Suprapubic skin (tissue), 4 donors: Measurements from ENCODE around the gene YWHAB. TPM values are rescaled to one million over a fixed set of nuclear protein-coding genes. Genes with fewer than 3 reads are reported as not detected.

Source experiments
- DNase-seq, 2 donors: peaks; one replicate each; pipeline ENCODE4 v3.0.0-alpha.2; 2019; ENCODE audit warnings: low spot score in 2 of 2
- H3K27ac ChIP-seq: fragments of 200-600 bp; sonication (generic); one replicate; pipeline ENCODE4 v1.5.1; 2019
- H3K27me3 ChIP-seq: fragments of 200-600 bp; sonication (generic); one replicate; pipeline ENCODE4 v1.5.1; 2019
- H3K36me3 ChIP-seq: fragments of 200-600 bp; sonication (generic); one replicate; pipeline ENCODE4 v1.5.1; 2019
- H3K4me1 ChIP-seq: fragments of 200-600 bp; sonication (generic); one replicate; pipeline ENCODE4 v1.5.1; 2019
- H3K4me3 ChIP-seq: fragments of 200-600 bp; sonication (generic); one replicate; pipeline ENCODE4 v1.5.1; 2019; ENCODE audit warnings: mild to moderate bottlenecking
- H3K9me3 ChIP-seq: fragments of 200-600 bp; sonication (generic); one replicate; pipeline ENCODE4 v1.5.1; 2019
- CTCF ChIP-seq, 2 donors: fragments of 200-600 bp in 1 of 2; fragments of 450-650 bp in 1 of 2; sonication (generic) in 1 of 2; IDR thresholded peaks; one replicate each; pipeline ENCODE4 v1.5.1; 2016 to 2019; ENCODE audit warnings: antibody characterized with exemption in 2 of 2, mild to moderate bottlenecking in 1 of 2, moderate library complexity in 1 of 2
- EP300 ChIP-seq: sonication (generic); formaldehyde crosslinking; IDR thresholded peaks from one replicate; pipeline ENCODE4 v1.6.1; 2017; ENCODE audit warnings: antibody characterized with exemption
- POLR2A ChIP-seq, 2 donors: fragments of 450-650 bp; IDR thresholded peaks; one replicate each; pipeline ENCODE4 v1.6.1; 2017; ENCODE audit warnings: antibody characterized with exemption in 2 of 2, mild to moderate bottlenecking in 2 of 2, moderate library complexity in 2 of 2
- POLR2AphosphoS5 ChIP-seq, 3 donors: sonication (generic); formaldehyde crosslinking; IDR thresholded peaks; one replicate each; pipeline ENCODE4 v1.6.1; 2017; ENCODE audit warnings: antibody characterized with exemption in 3 of 3
- WGBS: methylation state at CpG from one replicate; pipeline ENCODE4 v1.1.5; 2018; 5-methylcytosine and 5-hydroxymethylcytosine counted together
- total RNA-seq, 4 donors: library from RNA; depleted of rRNA; stranded (reverse); fragments of >200 nt; gene quantifications; one replicate each; pipeline ENCODE4 v1.1.0, GENCODE V29; 2016

YWHAB gene
- total RNA-seq, 4 donors from 2014 or later = 79.7 to 135 (median 129) TPM

- H3K9me3 ChIP-seq = no peaks in the 10 kb centered on the region
- no peak overlapping the region for H3K27ac ChIP-seq
- H3K4me1 ChIP-seq = peaks cover 14% of the 10 kb centered on the region
- peaks cover 52% of the 10 kb centered on the region for H3K36me3 ChIP-seq
- no peak for DNase-seq
- TF ChIP-seq CTCF (IDR thresholded peaks at IDR 0.05) = no peak
- TF ChIP-seq EP300 = no peak
- TF ChIP-seq POLR2AphosphoS5 (IDR thresholded peaks at IDR 0.05) = no peak
- TF ChIP-seq POLR2A (IDR thresholded peaks at IDR 0.05) = no peak
- no peaks in the 10 kb centered on the region for H3K27me3 ChIP-seq
- 94% methylated on average over 4 of the region's 4 CpGs for WGBS
- no peak overlapping the region for H3K4me3 ChIP-seq
These were observed 69.8 kb downstream of the YWHAB start for GRCh38 chr20:44955270-44955669.

GRCh38 chr20:44956410-44956809, 70.9 kb downstream of the YWHAB start:
- no peak overlapping the region for H3K27ac ChIP-seq
- no peak for DNase-seq
- H3K4me3 ChIP-seq = no peak overlapping the region
- H3K9me3 ChIP-seq = no peaks in the 10 kb centered on the region
- no peaks in the 10 kb centered on the region for H3K27me3 ChIP-seq
- TF ChIP-seq EP300 = no peak
- TF ChIP-seq POLR2AphosphoS5 (IDR thresholded peaks at IDR 0.05) = no peak
- no peak for TF ChIP-seq POLR2A (IDR thresholded peaks at IDR 0.05)
- no peak for TF ChIP-seq CTCF (IDR thresholded peaks at IDR 0.05)
- WGBS = 81% methylated on average over 3 of the region's 3 CpGs
- H3K4me1 ChIP-seq = peaks cover 19% of the 10 kb centered on the region
- H3K36me3 ChIP-seq = peaks cover 41% of the 10 kb centered on the region

Other genes with a start within 250 kb of the YWHAB start
- 1 to 10 TPM; 4.1 to 9.4 (median 7.8) TPM for gene ADA, start 234.0 kb upstream of the YWHAB start, total RNA-seq
- gene CCN5, start 170.3 kb upstream of the YWHAB start, total RNA-seq = 100 to 1,000 TPM in 2 of 4 donors, 10 to 100 TPM in 2; 40.1 to 137 (median 87.9) TPM
- 1 to 10 TPM in 3 of 4 donors, under 1 TPM in 1; 0.57 to 1.9 (median 1.4) TPM for gene KCNK15, start 139.8 kb upstream of the YWHAB start, total RNA-seq
- 1 to 10 TPM in 1 of 4 donors, under 1 TPM in 2, not detected in 1; 0.62 to 1.2 (median 0.64) TPM for gene RIMS4, start 75.2 kb upstream of the YWHAB start, total RNA-seq
- gene PABPC1L, start 24.4 kb downstream of the YWHAB start, total RNA-seq = 10 to 100 TPM; 11.7 to 61.1 (median 19.4) TPM
- 10 to 100 TPM; 14.4 to 17.3 (median 15.6) TPM for gene TOMM34, start 74.7 kb downstream of the YWHAB start, total RNA-seq
- 10 to 100 TPM; 25.4 to 63.9 (median 33.5) TPM for gene STK4, start 80.8 kb downstream of the YWHAB start, total RNA-seq
- gene KCNS1, start 215.4 kb downstream of the YWHAB start, total RNA-seq = 1 to 10 TPM; 1.0 to 5.5 (median 2.3) TPM
- 100 to 1,000 TPM; 284 to 409 (median 356) TPM for gene WFDC5, start 229.5 kb downstream of the YWHAB start, total RNA-seq
- gene WFDC12, start 238.8 kb downstream of the YWHAB start, total RNA-seq = 1 to 10 TPM in 2 of 4 donors, under 1 TPM in 1, not detected in 1; 0.98 to 7.6 (median 2.3) TPM